Glomerular endothelial cell (primary cell): ENCODE results near the gene SCYGR2. TPM values are rescaled to one million over a fixed set of nuclear protein-coding genes. Genes with fewer than 3 reads are reported as not detected.
"Not testable (repeated sequence)": the region's sequence is repeated elsewhere in the genome, so short reads cannot be mapped to it uniquely, and the experiment has no call there.

ENCODE experiments used
- DNase-seq: peaks from one replicate; pipeline ENCODE4 v3.0.0-alpha.2; 2011; ENCODE audit warnings: low read depth, low spot score; ENCODE audit errors: extremely low read depth
- total RNA-seq: library from RNA; depleted of rRNA; stranded (reverse); fragments of >200 nt; gene quantifications from 2 replicates; pipeline ENCODE4 v1.2.3, GENCODE V29; 2015

Gene SCYGR2
- not detected in 2 replicates for total RNA-seq

GRCh38 chr2:227598835-227599503 is at the start of gene SCYGR2:
TSS of gene SCYGR2 (plus strand) at chr2:227598893. CDS start at chr2:227598893, 0 bp downstream.
- not testable (repeated sequence) for DNase-seq

- no peak for DNase-seq
Observed at GRCh38 chr2:227551836-227552235, 46.9 kb upstream of the SCYGR2 start.

GRCh38 chr2:227562581-227562980 is 36.1 kb upstream of the SCYGR2 start:
- no peak for DNase-seq

GRCh38 chr2:227565080-227565479 is 33.6 kb upstream of the SCYGR2 start:
- DNase-seq, result no peak

- DNase-seq, result no peak
Observed at GRCh38 chr2:227566012-227566411, 32.7 kb upstream of the SCYGR2 start.

GRCh38 chr2:227568852-227569169 is 29.9 kb upstream of the SCYGR2 start:
- no peak for DNase-seq

- no peak for DNase-seq
Observed at GRCh38 chr2:227570615-227571014, 28.1 kb upstream of the SCYGR2 start.

GRCh38 chr2:227576110-227576509 is 22.6 kb upstream of the SCYGR2 start:
- no peak for DNase-seq

GRCh38 chr2:227576812-227577211 is 21.9 kb upstream of the SCYGR2 start:
- DNase-seq, result no peak

- no peak for DNase-seq
Observed at GRCh38 chr2:227577555-227577954, 21.1 kb upstream of the SCYGR2 start.

- no peak for DNase-seq
Observed at GRCh38 chr2:227578642-227579041, 20.1 kb upstream of the SCYGR2 start.

GRCh38 chr2:227579791-227580190 is 18.9 kb upstream of the SCYGR2 start:
- DNase-seq, result no peak

- DNase-seq, result no peak
Observed at GRCh38 chr2:227582369-227582768, 16.3 kb upstream of the SCYGR2 start.

GRCh38 chr2:227592694-227593387 is 5.9 kb upstream of the SCYGR2 start:
- no peak for DNase-seq

- no peak for DNase-seq
Observed at GRCh38 chr2:227595797-227596196, 2.9 kb upstream of the SCYGR2 start.

GRCh38 chr2:227597036-227597435 is 1.7 kb upstream of the SCYGR2 start:
- DNase-seq, result no peak

GRCh38 chr2:227597998-227598397 is 695 bp upstream of the SCYGR2 start:
- no peak for DNase-seq

GRCh38 chr2:227602358-227602757 is 3.7 kb downstream of the SCYGR2 start:
- no peak for DNase-seq

- DNase-seq, result no peak
Observed at GRCh38 chr2:227606476-227606875, 7.8 kb downstream of the SCYGR2 start.

GRCh38 chr2:227607941-227608340 is 9.2 kb downstream of the SCYGR2 start:
- no peak for DNase-seq

GRCh38 chr2:227608561-227609338 is 10.1 kb downstream of the SCYGR2 start:
- no peak for DNase-seq

- DNase-seq, result no peak
Observed at GRCh38 chr2:227610123-227610522, 11.4 kb downstream of the SCYGR2 start.
